NCI-H2171 treated with DMSO at 0.1 percent for 48 hours (cell line): ENCODE results near the gene SLITRK4.

Source experiments
- DNase-seq: peaks from one replicate; lab custom pipeline; 2025; lab: John Stamatoyannopoulos, UW

SLITRK4 gene

GRCh38 chrX:143635915-143636314, at the start of gene SLITRK4:
Gene SLITRK4, minus strand, starts transcription at chrX:143636101. Its CDS starts 4,993 bp downstream, at chrX:143631108.
- DNase-seq, result no peak

GRCh38 chrX:143683486-143683885, 47.6 kb upstream of the SLITRK4 start:
- DNase-seq, result no peak

GRCh38 chrX:143674926-143675325, 39.0 kb upstream of the SLITRK4 start:
- DNase-seq, result no peak

GRCh38 chrX:143669395-143669794, 33.5 kb upstream of the SLITRK4 start:
- no peak for DNase-seq

- no peak for DNase-seq
Measured at GRCh38 chrX:143664302-143664701, 28.4 kb upstream of the SLITRK4 start.

- DNase-seq, result no peak
Measured at GRCh38 chrX:143663755-143664154, 27.9 kb upstream of the SLITRK4 start.

GRCh38 chrX:143661286-143661685, 25.4 kb upstream of the SLITRK4 start:
- DNase-seq, result no peak

GRCh38 chrX:143648705-143649104, 12.8 kb upstream of the SLITRK4 start:
- DNase-seq, result no peak

- DNase-seq, result no peak
Measured at GRCh38 chrX:143642426-143642825, 6.5 kb upstream of the SLITRK4 start.

- no peak for DNase-seq
Measured at GRCh38 chrX:143636831-143637230, 930 bp upstream of the SLITRK4 start.

- no peak for DNase-seq
Measured at GRCh38 chrX:143634663-143635455, 1.0 kb downstream of the SLITRK4 start.

GRCh38 chrX:143634309-143634662, 1.6 kb downstream of the SLITRK4 start:
- DNase-seq, result no peak

- DNase-seq, result no peak
Measured at GRCh38 chrX:143633461-143634308, 2.2 kb downstream of the SLITRK4 start.

GRCh38 chrX:143632625-143633410, 3.1 kb downstream of the SLITRK4 start:
- DNase-seq, result no peak

GRCh38 chrX:143623657-143624056, 12.2 kb downstream of the SLITRK4 start:
- DNase-seq, result no peak

- no peak for DNase-seq
Measured at GRCh38 chrX:143621276-143621675, 14.6 kb downstream of the SLITRK4 start.

- DNase-seq, result no peak
Measured at GRCh38 chrX:143615851-143616250, 20.1 kb downstream of the SLITRK4 start.

- DNase-seq, result no peak
Measured at GRCh38 chrX:143601809-143602208, 34.1 kb downstream of the SLITRK4 start.

- no peak for DNase-seq
Measured at GRCh38 chrX:143581240-143581639, 54.7 kb downstream of the SLITRK4 start.

GRCh38 chrX:143580266-143580665, 55.6 kb downstream of the SLITRK4 start:
- no peak for DNase-seq
